Activated B cell treated with CpG ODN at 0.5 μM for 24 hours (primary cell): ENCODE results near the gene SRSF3. TPM values are rescaled to one million over a fixed set of nuclear protein-coding genes. Genes with fewer than 3 reads are reported as not detected.
A peak's percentile ranks its signal among the peaks of the same experiment; 100 is the strongest.
"Not testable (repeated sequence)": the region's sequence is repeated elsewhere in the genome, so short reads cannot be mapped to it uniquely, and the experiment has no call there.

Experiments used
- ATAC-seq: fragments of 200-7000 bp; cut with Tn5 transposase; one replicate; pipeline ENCODE4 v1.10.0; 2021; ENCODE audit warnings: low read depth, mild to moderate bottlenecking, moderate library complexity
- CTCF ChIA-PET: fragments of 350-600 bp; sonication (Branson Sonifier 250); formaldehyde crosslinking; loops from one replicate; lab custom pipeline; 2021; ENCODE audit warnings: antibody characterized with exemption; lab: Charles Lee
- POLR2A ChIA-PET: fragments of 350-600 bp; sonication (Branson Sonifier 250); formaldehyde crosslinking; loops from one replicate; lab custom pipeline; 2021; ENCODE audit warnings: antibody characterized with exemption; lab: Charles Lee
- DNase-seq: peaks from one replicate; pipeline ENCODE4 v3.0.0; 2022
- H3K27ac Mint-ChIP-seq: one replicate; pipeline ENCODE4 v1.8.0; 2020; ENCODE audit warnings: mixed read lengths
- H3K27me3 Mint-ChIP-seq: one replicate; pipeline ENCODE4 v1.8.0; 2021; ENCODE audit warnings: mixed read lengths
- H3K36me3 Mint-ChIP-seq: one replicate; pipeline ENCODE4 v1.8.0; 2021; ENCODE audit warnings: low read depth, mixed read lengths
- H3K4me1 Mint-ChIP-seq: one replicate; pipeline ENCODE4 v1.8.0; 2021; ENCODE audit warnings: mixed read lengths
- H3K4me3 Mint-ChIP-seq: one replicate; pipeline ENCODE4 v1.8.0; 2020; ENCODE audit warnings: mild to moderate bottlenecking, mixed read lengths
- H3K9me3 Mint-ChIP-seq: one replicate; pipeline ENCODE4 v1.8.0; 2020; ENCODE audit warnings: mixed read lengths
- intact Hi-C: fragments of 100-400 bp; cut with micrococcal nuclease; formaldehyde crosslinking; loops from one replicate; pipeline ENCODE4 v1.15.1; 2024
- total RNA-seq: library from RNA; stranded (reverse); gene quantifications from 2 replicates; pipeline ENCODE4 v1.2.3, GENCODE V29; 2022
- TF ChIP-seq, protein P1 (sequence below): fragments of 200-600 bp; IDR thresholded peaks from one replicate; pipeline ENCODE4 v1.8.0; 2022; ENCODE audit warnings: antibody characterized with exemption, mild to moderate bottlenecking

The SRSF3 gene
- total RNA-seq, 1 donor from 2014 or later: 421 TPM

DNA sequence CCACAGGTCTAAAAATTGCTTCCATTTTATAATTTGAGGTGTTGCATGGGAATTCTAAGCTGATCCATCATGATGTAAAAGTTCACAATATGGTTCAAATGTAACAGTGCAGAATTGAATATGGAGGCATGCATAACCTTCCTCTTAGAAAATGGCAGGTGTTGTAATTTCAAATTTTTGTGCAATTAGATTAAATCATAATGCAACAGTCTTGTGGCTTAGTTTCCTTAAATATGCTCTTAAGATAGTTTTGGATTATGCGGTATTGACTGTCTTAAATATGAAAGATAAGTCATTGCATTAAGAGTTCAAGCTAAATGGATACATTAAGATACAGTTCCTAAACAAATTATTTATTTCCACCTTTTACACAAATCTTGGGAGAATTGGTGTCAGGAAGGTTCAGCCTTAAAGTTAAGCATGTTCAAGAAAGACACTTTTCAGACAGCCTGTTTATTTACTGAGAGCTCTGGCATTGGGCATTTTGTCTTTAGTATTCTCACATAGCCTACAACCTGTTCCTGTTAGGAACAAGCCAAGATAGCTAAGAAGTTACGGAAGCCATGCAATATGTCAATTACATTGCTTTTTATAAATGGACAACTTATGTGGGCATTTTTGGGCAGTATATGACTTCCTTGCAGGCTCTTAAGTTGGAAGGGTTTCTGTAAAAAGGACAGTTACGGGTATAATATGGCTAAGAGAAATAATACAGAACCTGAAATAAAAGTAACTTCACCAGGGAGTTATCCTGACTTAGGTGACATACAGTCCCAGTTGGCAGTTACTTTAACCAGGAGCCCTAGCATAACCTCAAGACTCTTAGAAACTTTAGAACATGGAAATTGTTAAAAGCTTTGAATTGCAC lies 9.3 kb downstream of the SRSF3 start:
- peaks cover 76% of the 10 kb centered on the region for H3K4me1 Mint-ChIP-seq
- intact Hi-C loops: no loop called here
- H3K27me3 Mint-ChIP-seq: no peaks in the 10 kb centered on the region
- peaks cover 95% of the 10 kb centered on the region for H3K36me3 Mint-ChIP-seq
- no peaks in the 10 kb centered on the region for H3K9me3 Mint-ChIP-seq
- H3K27ac Mint-ChIP-seq: no peak overlapping the region
- TF ChIP-seq, protein P1, sequence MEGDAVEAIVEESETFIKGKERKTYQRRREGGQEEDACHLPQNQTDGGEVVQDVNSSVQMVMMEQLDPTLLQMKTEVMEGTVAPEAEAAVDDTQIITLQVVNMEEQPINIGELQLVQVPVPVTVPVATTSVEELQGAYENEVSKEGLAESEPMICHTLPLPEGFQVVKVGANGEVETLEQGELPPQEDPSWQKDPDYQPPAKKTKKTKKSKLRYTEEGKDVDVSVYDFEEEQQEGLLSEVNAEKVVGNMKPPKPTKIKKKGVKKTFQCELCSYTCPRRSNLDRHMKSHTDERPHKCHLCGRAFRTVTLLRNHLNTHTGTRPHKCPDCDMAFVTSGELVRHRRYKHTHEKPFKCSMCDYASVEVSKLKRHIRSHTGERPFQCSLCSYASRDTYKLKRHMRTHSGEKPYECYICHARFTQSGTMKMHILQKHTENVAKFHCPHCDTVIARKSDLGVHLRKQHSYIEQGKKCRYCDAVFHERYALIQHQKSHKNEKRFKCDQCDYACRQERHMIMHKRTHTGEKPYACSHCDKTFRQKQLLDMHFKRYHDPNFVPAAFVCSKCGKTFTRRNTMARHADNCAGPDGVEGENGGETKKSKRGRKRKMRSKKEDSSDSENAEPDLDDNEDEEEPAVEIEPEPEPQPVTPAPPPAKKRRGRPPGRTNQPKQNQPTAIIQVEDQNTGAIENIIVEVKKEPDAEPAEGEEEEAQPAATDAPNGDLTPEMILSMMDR: no peak
- ATAC-seq (no peak), DNase-seq (no peak)
- ChIA-PET CTCF (no interaction called here), POLR2A (interaction anchor here (0.6 to 2.3 kb wide), 3 partner anchors 9 to 156 kb away, joined by 3 to 12 read pairs (median 12); partner anchors contain the start of gene SRSF3)
- H3K4me3 Mint-ChIP-seq: no peak overlapping the region

DNA sequence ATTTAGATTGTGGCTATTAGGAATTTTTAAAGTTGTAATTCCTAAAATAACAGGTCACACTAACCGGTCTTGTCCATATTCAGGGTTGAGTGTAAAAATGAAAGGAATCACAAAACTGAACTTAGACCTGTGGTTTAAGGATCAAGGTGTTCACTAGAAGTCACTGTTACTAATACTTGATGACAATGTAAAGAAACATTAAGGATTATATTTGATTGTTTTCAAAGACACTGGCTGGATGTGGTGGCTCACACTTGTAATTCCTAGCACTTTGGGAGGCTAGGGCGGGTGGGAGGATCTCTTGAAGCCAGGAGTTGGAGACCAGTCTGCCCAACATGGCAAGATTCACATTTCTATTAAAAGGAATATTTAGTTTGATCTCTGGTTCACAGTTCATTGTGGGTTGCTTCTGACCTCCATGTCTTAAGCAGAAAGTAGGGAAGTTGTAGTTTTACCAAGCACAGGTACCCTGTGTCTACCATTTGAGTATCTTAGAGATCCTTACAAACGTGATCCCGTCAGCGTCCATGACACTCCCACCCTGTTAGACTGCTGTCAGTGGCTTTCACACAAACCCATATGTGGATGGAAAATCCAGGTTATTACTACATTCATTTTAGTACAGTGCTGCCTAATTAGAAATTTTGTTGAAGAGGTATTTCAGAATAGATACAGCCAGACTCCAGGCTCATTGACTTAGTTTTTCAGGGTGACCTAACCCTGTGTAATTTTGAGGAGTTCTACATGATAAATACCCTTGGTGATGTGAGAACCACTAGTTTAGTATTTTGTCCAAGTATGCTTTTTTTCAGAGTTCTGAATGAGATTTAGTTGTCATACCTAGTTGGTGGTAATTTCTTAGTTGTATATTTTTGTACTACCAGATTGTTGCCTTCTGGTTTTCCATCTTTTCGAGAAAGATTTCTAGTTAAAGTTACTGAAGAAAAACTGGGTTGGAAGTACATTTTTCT lies 10.2 kb downstream of the SRSF3 start:
- Mint-ChIP-seq H3K4me3 (no peak overlapping the region), H3K4me1 (peaks cover 76% of the 10 kb centered on the region), H3K9me3 (no peaks in the 10 kb centered on the region), H3K27ac (no peak overlapping the region), H3K36me3 (peaks cover 94% of the 10 kb centered on the region), H3K27me3 (no peaks in the 10 kb centered on the region)
- POLR2A ChIA-PET: interaction anchor here (0.9 to 6.6 kb wide), 3 partner anchors 9 to 140 kb away, joined by 3 to 83 read pairs (median 12); partner anchors contain the start of gene SRSF3
- TF ChIP-seq, protein P1: no peak
- DNase-seq (no peak), ATAC-seq (no peak)
- intact Hi-C loops: no loop called here
- CTCF ChIA-PET: no interaction called here

DNA sequence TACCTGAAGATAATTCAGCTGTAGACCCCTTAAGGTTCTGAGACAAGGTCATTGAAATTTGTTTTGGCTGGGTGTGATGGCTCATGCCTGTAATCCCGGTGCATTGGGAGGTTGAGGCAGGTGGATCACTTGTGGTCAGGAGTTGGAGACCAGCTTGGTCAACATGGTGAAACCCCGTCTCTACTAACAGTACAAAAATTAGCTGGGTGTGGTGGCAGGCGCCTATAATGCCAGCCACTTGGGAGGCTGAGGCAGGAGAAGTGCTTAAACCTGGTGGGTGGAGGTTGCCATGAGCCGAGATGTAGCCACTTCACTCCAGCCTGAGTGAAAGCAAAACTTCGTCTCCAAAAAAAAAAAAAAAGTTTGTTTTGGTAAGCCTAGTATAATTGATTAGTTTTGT lies 11.0 kb downstream of the SRSF3 start:
- H3K4me1 Mint-ChIP-seq: peaks cover 75% of the 10 kb centered on the region
- TF ChIP-seq, protein P1: no peak
- H3K27ac Mint-ChIP-seq: peak overlapping the region; percentile 50
- ChIA-PET POLR2A (interaction anchor here (6.6 kb wide), 1 partner anchor 10 kb away, joined by 83 read pairs; the partner anchor contains the start of gene SRSF3), CTCF (no interaction called here)
- intact Hi-C loops: no loop called here
- no peak for ATAC-seq
- H3K36me3 Mint-ChIP-seq: peaks cover 94% of the 10 kb centered on the region
- no peak for DNase-seq
- H3K27me3 Mint-ChIP-seq: no peaks in the 10 kb centered on the region
- no peak overlapping the region for H3K4me3 Mint-ChIP-seq
- H3K9me3 Mint-ChIP-seq: no peaks in the 10 kb centered on the region

DNA sequence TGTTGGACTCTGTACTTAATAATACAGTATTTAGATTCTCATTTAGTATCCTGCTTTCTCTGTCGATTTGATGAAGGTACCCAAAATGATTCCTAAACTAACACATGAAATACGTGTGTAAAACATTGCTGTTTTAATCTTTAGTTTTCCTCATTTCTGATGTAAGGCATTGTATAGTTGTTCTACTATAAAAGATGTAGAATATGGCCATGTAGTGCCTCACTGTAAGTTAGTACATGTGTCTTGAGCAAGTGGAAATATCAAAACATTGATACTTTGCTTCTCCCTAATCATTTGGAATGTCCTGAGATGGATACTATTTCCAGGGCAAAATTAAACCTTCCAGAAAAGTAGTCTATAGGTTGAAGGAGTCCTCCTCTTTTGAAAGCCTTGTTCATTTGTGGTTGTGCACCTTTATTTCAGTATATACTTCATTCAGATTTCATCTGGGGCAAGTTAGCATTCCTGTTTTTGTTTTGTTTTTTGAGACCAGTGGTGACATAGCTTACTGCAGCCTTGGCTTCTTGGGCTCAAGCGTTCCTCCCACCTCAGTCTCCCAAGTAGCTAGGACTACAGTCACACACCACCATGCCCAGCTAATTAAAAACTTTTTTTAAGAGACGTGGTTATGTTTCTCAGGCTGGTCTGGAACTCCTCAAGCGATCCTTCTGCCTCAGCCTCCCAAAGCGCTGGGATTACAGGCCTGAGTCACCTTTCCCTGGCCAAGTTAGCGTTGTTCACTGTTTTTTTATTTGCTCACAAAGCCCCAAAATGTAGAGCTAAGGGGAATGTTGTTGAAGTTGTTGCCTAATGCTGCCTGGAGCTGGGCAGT lies 11.6 kb downstream of the SRSF3 start:
- ChIA-PET CTCF (interaction anchor here (1.4 to 1.6 kb wide), 2 partner anchors 9 to 10 kb away, joined by 4 to 5 read pairs; no protein-coding TSS in a partner anchor), POLR2A (interaction anchor here (0.9 to 6.6 kb wide), 6 partner anchors 9 to 153 kb away, joined by 3 to 83 read pairs (median 4); partner anchors contain the start of gene SRSF3)
- TF ChIP-seq, protein P1: no peak
- no peak for DNase-seq
- peaks cover 91% of the 10 kb centered on the region for H3K36me3 Mint-ChIP-seq
- peak overlapping the region; percentile 50 for H3K27ac Mint-ChIP-seq
- no peak overlapping the region for H3K4me3 Mint-ChIP-seq
- ATAC-seq: no peak
- no peaks in the 10 kb centered on the region for H3K27me3 Mint-ChIP-seq
- H3K9me3 Mint-ChIP-seq: no peaks in the 10 kb centered on the region
- intact Hi-C loops: no loop called here
- peaks cover 72% of the 10 kb centered on the region for H3K4me1 Mint-ChIP-seq

DNA sequence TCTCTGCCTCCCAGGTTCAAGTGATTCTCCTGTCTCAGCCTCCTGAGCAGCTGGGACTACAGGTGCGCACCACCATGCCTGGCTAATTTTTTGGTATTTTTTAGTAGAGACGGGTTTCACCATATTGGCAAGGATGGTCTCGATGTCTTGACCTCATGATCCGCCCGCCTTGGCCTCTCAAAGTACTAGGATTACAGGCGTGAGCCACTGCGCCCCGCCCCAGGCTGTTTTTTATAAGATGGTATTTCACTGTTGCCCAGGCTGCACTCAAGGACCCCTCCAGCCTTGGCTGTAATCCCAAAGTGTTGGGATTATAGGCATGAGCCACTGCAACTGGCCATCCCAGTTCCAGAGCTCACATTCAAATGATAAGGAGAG lies 13.1 kb downstream of the SRSF3 start:
- intact Hi-C loops, H3K9me3 Mint-ChIP-seq, H3K4me3 Mint-ChIP-seq, DNase-seq, ATAC-seq, H3K27me3 Mint-ChIP-seq: not testable (repeated sequence)
- ChIA-PET CTCF (interaction anchor here (1.0 to 4.4 kb wide), 4 partner anchors 8 to 175 kb away, joined by 3 to 19 read pairs (median 4); no protein-coding TSS in a partner anchor), POLR2A (interaction anchor here (1.1 to 6.6 kb wide), 3 partner anchors 7 to 61 kb away, joined by 4 to 83 read pairs (median 12); partner anchors contain the start of gene SRSF3)
- peaks cover 89% of the 10 kb centered on the region for H3K36me3 Mint-ChIP-seq
- peaks cover 64% of the 10 kb centered on the region for H3K4me1 Mint-ChIP-seq
- H3K27ac Mint-ChIP-seq: peak overlapping the region; percentile 60
